Thyroid gland (tissue), 4 donors: ENCODE results near the gene RFTN1.

Experiments used
- POLR2A ChIP-seq, 2 donors: fragments of 450-650 bp; IDR thresholded peaks; one replicate each; pipeline ENCODE4 v1.6.1; 2017; ENCODE audit warnings: antibody characterized with exemption in 2 of 2, mild to moderate bottlenecking in 2 of 2, moderate library complexity in 1 of 2
- TF ChIP-seq, protein P1 (sequence below), 6 experiments: fragments of 200-600 bp in 3 of 6; fragments of 450-650 bp in 3 of 6; sonication (generic) in 3 of 6; IDR thresholded peaks; one replicate each; pipeline ENCODE4 v1.5.1; 2016 to 2019; ENCODE audit warnings: antibody characterized with exemption in 6 of 6, mild to moderate bottlenecking in 2 of 6, inconsistent platforms in 1 of 6, moderate library complexity in 1 of 6

DNA sequence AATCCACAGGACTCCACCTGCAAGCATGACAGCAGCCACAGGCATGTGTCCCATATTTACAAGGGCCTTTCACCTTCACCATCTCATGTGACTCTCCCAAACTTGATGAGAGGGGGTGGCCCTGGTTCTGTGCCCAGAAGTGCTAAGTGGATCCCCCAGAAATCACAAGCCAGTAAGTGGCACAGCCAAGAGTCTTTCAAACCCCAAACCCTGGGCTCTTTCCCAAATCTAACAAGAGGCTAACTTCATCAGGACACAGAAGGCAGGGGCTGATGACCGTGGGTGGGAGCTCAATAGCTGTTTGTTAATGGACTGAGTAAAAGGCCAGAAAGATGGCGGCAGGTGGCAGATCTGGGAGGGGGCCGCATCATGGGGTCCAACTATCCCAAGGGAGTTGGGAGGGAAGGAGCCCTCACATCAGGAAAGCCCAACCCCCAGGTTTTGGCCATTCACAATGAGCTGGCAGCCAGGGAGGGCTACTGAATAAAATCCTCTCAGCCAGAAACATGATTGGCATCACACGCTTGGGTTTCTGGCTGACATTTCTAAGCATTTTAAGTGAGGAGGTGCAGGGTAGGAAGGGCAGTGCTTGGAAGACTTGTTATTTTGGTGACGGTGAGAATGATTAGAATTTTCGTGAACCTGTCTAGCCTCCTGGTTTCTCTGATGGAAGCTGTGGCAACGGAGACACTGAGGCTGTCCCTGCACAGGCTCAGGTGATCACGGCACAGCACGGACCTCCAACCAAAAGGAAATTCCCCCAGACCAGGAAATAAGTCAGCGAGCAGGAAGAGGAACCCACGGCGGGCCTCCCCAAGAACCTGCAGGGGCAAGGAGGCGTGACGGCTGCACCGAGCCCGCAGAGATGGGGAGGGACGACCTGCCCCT, 139.2 kb downstream of the RFTN1 start:
- TF ChIP-seq, protein P1, sequence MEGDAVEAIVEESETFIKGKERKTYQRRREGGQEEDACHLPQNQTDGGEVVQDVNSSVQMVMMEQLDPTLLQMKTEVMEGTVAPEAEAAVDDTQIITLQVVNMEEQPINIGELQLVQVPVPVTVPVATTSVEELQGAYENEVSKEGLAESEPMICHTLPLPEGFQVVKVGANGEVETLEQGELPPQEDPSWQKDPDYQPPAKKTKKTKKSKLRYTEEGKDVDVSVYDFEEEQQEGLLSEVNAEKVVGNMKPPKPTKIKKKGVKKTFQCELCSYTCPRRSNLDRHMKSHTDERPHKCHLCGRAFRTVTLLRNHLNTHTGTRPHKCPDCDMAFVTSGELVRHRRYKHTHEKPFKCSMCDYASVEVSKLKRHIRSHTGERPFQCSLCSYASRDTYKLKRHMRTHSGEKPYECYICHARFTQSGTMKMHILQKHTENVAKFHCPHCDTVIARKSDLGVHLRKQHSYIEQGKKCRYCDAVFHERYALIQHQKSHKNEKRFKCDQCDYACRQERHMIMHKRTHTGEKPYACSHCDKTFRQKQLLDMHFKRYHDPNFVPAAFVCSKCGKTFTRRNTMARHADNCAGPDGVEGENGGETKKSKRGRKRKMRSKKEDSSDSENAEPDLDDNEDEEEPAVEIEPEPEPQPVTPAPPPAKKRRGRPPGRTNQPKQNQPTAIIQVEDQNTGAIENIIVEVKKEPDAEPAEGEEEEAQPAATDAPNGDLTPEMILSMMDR (IDR thresholded peaks at IDR 0.05) = no peak
- TF ChIP-seq POLR2A (IDR thresholded peaks at IDR 0.05) = peak in 1 of 2 donors; percentile 4
